B cell (primary cell): ENCODE measurements around the gene CAPN5. TPM values are rescaled to one million over a fixed set of nuclear protein-coding genes. Genes with fewer than 3 reads are reported as not detected.

Source experiments
- ATAC-seq: fragments of 200-7000 bp; cut with Tn5 transposase; one replicate; pipeline ENCODE4 v1.10.0; 2021; ENCODE audit warnings: low read depth, mild to moderate bottlenecking, moderate number of reproducible peaks, moderate library complexity
- CTCF ChIA-PET: fragments of 350-600 bp; sonication (Branson Sonifier 250); formaldehyde crosslinking; loops from one replicate; lab custom pipeline; 2021; ENCODE audit warnings: antibody characterized with exemption, inconsistent platforms; lab: Charles Lee
- POLR2A ChIA-PET: fragments of 350-600 bp; sonication (Branson Sonifier 250); formaldehyde crosslinking; loops from one replicate; lab custom pipeline; 2021; ENCODE audit warnings: antibody characterized with exemption; lab: Charles Lee
- DNase-seq: peaks from one replicate; pipeline ENCODE4 v3.0.0; 2013
- H2AFZ ChIP-seq: 2 replicates; pipeline ENCODE4 v1.6.1; 2012; ENCODE audit warnings: mild to moderate bottlenecking, low read depth, low read length; ENCODE audit not compliant: insufficient read depth, poor library complexity, severe bottlenecking
- H3K27ac ChIP-seq, 2 donors: 1 replicate in 1 of 2; 2 replicates in 1 of 2; pipeline ENCODE4 v1.5.1; 2012 to 2013; ENCODE audit warnings: low read length in 2 of 2, mild to moderate bottlenecking in 2 of 2, moderate library complexity in 1 of 2
- H3K27me3 ChIP-seq, 4 experiments: fragments of 200-600 bp in 1 of 4; sonication (generic) in 1 of 4; replicated peaks in 1 of 4; 1 replicate in 2 of 4; 2 replicates in 2 of 4; pipeline versions ENCODE4 v1.6.1 to v1.7.0; 2013 to 2016; ENCODE audit warnings: low read length in 3 of 4, mild to moderate bottlenecking in 2 of 4, mixed read lengths in 1 of 4, moderate library complexity in 1 of 4; ENCODE audit not compliant: insufficient read depth in 4 of 4, control insufficient read depth in 3 of 4; ENCODE audit errors: control extremely low read depth in 1 of 4
- H3K36me3 ChIP-seq, 2 experiments: replicated peaks in 1 of 2; 1 replicate in 1 of 2; 2 replicates in 1 of 2; pipeline versions ENCODE4 v1.6.1 to v1.7.1; 2013; ENCODE audit warnings: low read length in 1 of 2; ENCODE audit not compliant: insufficient read depth in 2 of 2, control insufficient read depth in 1 of 2; ENCODE audit errors: control extremely low read depth in 1 of 2, extremely low read depth in 1 of 2
- H3K4me1 ChIP-seq, 2 donors: fragments of 200-600 bp in 1 of 2; sonication (generic) in 1 of 2; 1 replicate in 1 of 2; 2 replicates in 1 of 2; pipeline versions ENCODE4 v1.5.1 to v1.6.1; 2013 to 2017; ENCODE audit warnings: low read length in 2 of 2; ENCODE audit not compliant: control insufficient read depth in 2 of 2, insufficient read depth in 2 of 2
- H3K4me2 ChIP-seq: replicated peaks from 2 replicates; pipeline ENCODE3; 2012; ENCODE audit warnings: mild to moderate bottlenecking, low read depth, low read length; ENCODE audit not compliant: poor library complexity, severe bottlenecking
- H3K4me3 ChIP-seq, 5 experiments: fragments of 200-600 bp in 1 of 5; sonication (generic) in 1 of 5; 1 replicate in 3 of 5; 2 replicates in 2 of 5; pipeline versions ENCODE4 v1.5.1 to v1.7.0; 2011 to 2016; ENCODE audit warnings: low read length in 4 of 5, mild to moderate bottlenecking in 4 of 5, low read depth in 2 of 5, control low read depth in 1 of 5, moderate library complexity in 1 of 5; ENCODE audit not compliant: insufficient read depth in 1 of 5; ENCODE audit errors: control extremely low read depth in 1 of 5, extremely low read depth in 1 of 5
- H3K79me2 ChIP-seq: fragments of 200-600 bp; sonication (generic); one replicate; pipeline ENCODE4 v1.6.0; 2016; ENCODE audit warnings: low read length; ENCODE audit not compliant: control insufficient read depth, insufficient read depth
- H3K9ac ChIP-seq: fragments of 200-600 bp; sonication (generic); 2 replicates; pipeline ENCODE4 v1.6.1; 2017; ENCODE audit warnings: mild to moderate bottlenecking, low read length, moderate library complexity
- H3K9me3 ChIP-seq, 3 donors: one replicate each; pipeline versions ENCODE4 v1.6.1 to v1.7.1; 2013; ENCODE audit warnings: low read length in 2 of 3; ENCODE audit not compliant: control insufficient read depth in 2 of 3, insufficient read depth in 1 of 3; ENCODE audit errors: control extremely low read depth in 1 of 3
- H4K20me1 ChIP-seq: 2 replicates; pipeline ENCODE4 v1.6.0; 2012; ENCODE audit warnings: mild to moderate bottlenecking, low read length; ENCODE audit not compliant: insufficient read depth, control insufficient read depth, poor library complexity, severe bottlenecking
- H3K27ac Mint-ChIP-seq: one replicate; pipeline ENCODE4 v1.8.0; 2021; ENCODE audit warnings: mixed read lengths
- H3K27me3 Mint-ChIP-seq: one replicate; pipeline ENCODE4 v1.8.0; 2021; ENCODE audit warnings: mixed read lengths
- H3K4me1 Mint-ChIP-seq: one replicate; pipeline ENCODE4 v1.8.0; 2021; ENCODE audit warnings: mixed read lengths
- H3K4me3 Mint-ChIP-seq: one replicate; pipeline ENCODE4 v1.8.0; 2021; ENCODE audit warnings: mixed read lengths
- H3K9me3 Mint-ChIP-seq: one replicate; pipeline ENCODE4 v1.8.0; 2022; ENCODE audit warnings: mixed read lengths; ENCODE audit not compliant: insufficient read depth
- EZH2 ChIP-seq: IDR thresholded peaks from 2 replicates; pipeline ENCODE4 v1.6.1; 2012; ENCODE audit warnings: borderline replicate concordance, low read depth, mild to moderate bottlenecking, moderate library complexity, low read length; ENCODE audit not compliant: insufficient read depth, poor library complexity, severe bottlenecking
- WGBS: methylation state at CpG from one replicate; pipeline ENCODE4 v1.1.5; 2013; ENCODE audit warnings: missing lambda C conversion rate; ENCODE audit not compliant: insufficient coverage; 5-methylcytosine and 5-hydroxymethylcytosine counted together
- intact Hi-C: fragments of 100-400 bp; cut with micrococcal nuclease; formaldehyde crosslinking; loops from one replicate; pipeline ENCODE4 v1.10.0; 2022
- polyA plus RNA-seq: library from polyadenylated mRNA; depleted of rRNA; stranded (reverse); fragments of >200 nt; gene quantifications from 2 replicates; pipeline ENCODE4 v1.2.3, GENCODE V29; 2012
- total RNA-seq, 2 donors: library from RNA; stranded (reverse); fragments of 120-200 nt in 1 of 2; gene quantifications; 1 replicate in 1 of 2; 2 replicates in 1 of 2; pipeline versions ENCODE4 v1.2.3 to v1.2.4, GENCODE V29; 2013 to 2022
- TF ChIP-seq, protein P1 (sequence below): fragments of 200-600 bp; IDR thresholded peaks from one replicate; pipeline ENCODE4 v1.8.0; 2022; ENCODE audit warnings: antibody characterized with exemption, mild to moderate bottlenecking

CAPN5 gene
- total and polyA plus RNA-seq, 2 donors (not counting 1 experiment from before 2014, with no cell fraction given): 0.74 to 0.78 TPM

DNA sequence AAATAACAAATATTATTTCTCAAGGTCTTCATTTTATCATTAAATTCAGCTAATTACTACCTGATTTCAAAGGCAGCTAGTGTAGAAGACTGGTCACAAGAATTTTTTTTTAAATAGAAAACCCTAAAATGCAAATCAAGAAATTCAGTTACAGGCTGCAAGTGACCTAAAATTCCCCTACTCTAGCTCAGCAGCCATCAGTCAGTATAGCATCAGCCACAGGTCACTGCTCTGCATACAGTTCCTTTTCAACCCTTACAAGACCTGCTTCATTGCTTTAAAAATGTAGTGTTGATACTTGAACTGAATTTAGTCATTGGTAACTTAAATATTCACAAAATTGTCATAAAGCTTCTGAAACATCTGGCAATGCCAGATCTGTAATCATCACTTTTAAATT is 42.0 kb upstream of the CAPN5 start:
- Histone ChIP-seq H3K4me2 (no peak overlapping the region), H3K27me3 (peaks cover 0 to 3% (median 0%) of the 10 kb centered on the region in 4 experiments), H4K20me1 (no peaks in the 10 kb centered on the region), H3K9ac (no peak overlapping the region), H3K79me2 (no peaks in the 10 kb centered on the region), H3K9me3 (no peaks in the 10 kb centered on the region), H3K27ac (no peak overlapping the region), H3K36me3 (peaks cover 0 to 3% of the 10 kb centered on the region in 2 experiments), H3K4me3 (no peak overlapping the region), H2AFZ (no peak overlapping the region), H3K4me1 (no peaks in the 10 kb centered on the region)
- intact Hi-C loops: no loop called here
- no peak overlapping the region for H3K27ac Mint-ChIP-seq
- ChIA-PET CTCF (interaction anchor here (0.8 to 1.0 kb wide), 2 partner anchors 23 to 156 kb away, joined by 3 to 5 read pairs; no protein-coding TSS in a partner anchor), POLR2A (no interaction called here)
- peaks cover 13% of the 10 kb centered on the region for H3K27me3 Mint-ChIP-seq
- no peak for TF ChIP-seq EZH2
- TF ChIP-seq, protein P1, sequence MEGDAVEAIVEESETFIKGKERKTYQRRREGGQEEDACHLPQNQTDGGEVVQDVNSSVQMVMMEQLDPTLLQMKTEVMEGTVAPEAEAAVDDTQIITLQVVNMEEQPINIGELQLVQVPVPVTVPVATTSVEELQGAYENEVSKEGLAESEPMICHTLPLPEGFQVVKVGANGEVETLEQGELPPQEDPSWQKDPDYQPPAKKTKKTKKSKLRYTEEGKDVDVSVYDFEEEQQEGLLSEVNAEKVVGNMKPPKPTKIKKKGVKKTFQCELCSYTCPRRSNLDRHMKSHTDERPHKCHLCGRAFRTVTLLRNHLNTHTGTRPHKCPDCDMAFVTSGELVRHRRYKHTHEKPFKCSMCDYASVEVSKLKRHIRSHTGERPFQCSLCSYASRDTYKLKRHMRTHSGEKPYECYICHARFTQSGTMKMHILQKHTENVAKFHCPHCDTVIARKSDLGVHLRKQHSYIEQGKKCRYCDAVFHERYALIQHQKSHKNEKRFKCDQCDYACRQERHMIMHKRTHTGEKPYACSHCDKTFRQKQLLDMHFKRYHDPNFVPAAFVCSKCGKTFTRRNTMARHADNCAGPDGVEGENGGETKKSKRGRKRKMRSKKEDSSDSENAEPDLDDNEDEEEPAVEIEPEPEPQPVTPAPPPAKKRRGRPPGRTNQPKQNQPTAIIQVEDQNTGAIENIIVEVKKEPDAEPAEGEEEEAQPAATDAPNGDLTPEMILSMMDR: no peak
- ATAC-seq (no peak), DNase-seq (no peak)
- no peak overlapping the region for H3K4me3 Mint-ChIP-seq
- H3K4me1 Mint-ChIP-seq: peaks cover 4% of the 10 kb centered on the region
- H3K9me3 Mint-ChIP-seq: no peaks in the 10 kb centered on the region

DNA sequence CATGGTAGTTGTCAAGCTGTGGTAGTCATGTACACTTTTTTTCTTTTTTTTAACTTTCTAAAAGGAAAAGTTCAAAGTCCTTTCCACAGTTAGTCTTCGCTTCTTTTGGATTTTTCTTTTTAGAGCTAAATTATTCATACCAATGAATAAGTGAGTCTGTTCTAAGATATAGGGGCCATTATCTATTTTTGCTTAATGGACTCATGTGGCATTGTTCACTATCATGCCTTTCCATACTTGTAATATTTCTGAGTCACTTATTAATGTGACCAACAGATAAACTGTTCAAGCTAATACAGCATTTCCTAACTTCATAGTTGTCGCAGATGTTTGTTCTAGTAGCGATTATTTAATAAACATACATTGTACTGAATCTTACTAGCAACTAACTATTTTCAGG is 40.5 kb upstream of the CAPN5 start:
- WGBS: no CpG with 5 or more reads among the region's 3 CpGs
- Mint-ChIP-seq H3K4me3 (no peak overlapping the region), H3K4me1 (peaks cover 4% of the 10 kb centered on the region), H3K9me3 (no peaks in the 10 kb centered on the region), H3K27ac (no peak overlapping the region), H3K27me3 (peaks cover 23% of the 10 kb centered on the region)
- CTCF ChIA-PET: no interaction called here
- TF ChIP-seq, protein P1: no peak
- TF ChIP-seq EZH2: no peak
- Histone ChIP-seq H3K36me3 (no peaks in the 10 kb centered on the region), H4K20me1 (no peaks in the 10 kb centered on the region), H3K9me3 (no peaks in the 10 kb centered on the region), H3K79me2 (no peaks in the 10 kb centered on the region), H3K9ac (no peak overlapping the region), H3K4me1 (no peaks in the 10 kb centered on the region), H3K4me3 (no peak overlapping the region), H3K4me2 (no peak overlapping the region), H3K27me3 (peaks cover 0 to 13% (median 5%) of the 10 kb centered on the region in 4 experiments), H2AFZ (no peak overlapping the region), H3K27ac (no peak overlapping the region)
- POLR2A ChIA-PET: no interaction called here
- intact Hi-C loops: no loop called here
- no peak for ATAC-seq
- no peak for DNase-seq
